SJCRH30 (cell line): ENCODE data around the gene FMN2. TPM values are rescaled to one million over a fixed set of nuclear protein-coding genes. Genes with fewer than 3 reads are reported as not detected.
"Not testable (repeated sequence)": the region's sequence is repeated elsewhere in the genome, so short reads cannot be mapped to it uniquely, and the experiment has no call there.

ENCODE experiments used
- DNase-seq, 2 experiments: peaks; one replicate each; pipeline ENCODE4 v3.0.0-alpha.2; 2015 to 2020
- H3K27ac ChIP-seq: fragments of 250-450 bp; sonication (Bioruptor Pico); 2 replicates; pipeline ENCODE4 v1.5.1; 2020; ENCODE audit warnings: mild to moderate bottlenecking, moderate library complexity
- H3K27me3 ChIP-seq: fragments of 250-450 bp; sonication (Bioruptor Pico); 2 replicates; pipeline ENCODE4 v1.5.1; 2020; ENCODE audit warnings: mild to moderate bottlenecking, moderate library complexity
- H3K36me3 ChIP-seq: fragments of 250-450 bp; sonication (Bioruptor Pico); 2 replicates; pipeline ENCODE4 v1.5.1; 2020; ENCODE audit warnings: mild to moderate bottlenecking, moderate library complexity
- H3K4me1 ChIP-seq: fragments of 250-450 bp; sonication (Bioruptor Pico); 2 replicates; pipeline ENCODE4 v1.5.1; 2020; ENCODE audit warnings: mild to moderate bottlenecking, moderate library complexity
- H3K4me3 ChIP-seq: fragments of 250-450 bp; sonication (Bioruptor Pico); 2 replicates; pipeline ENCODE4 v1.5.1; 2020; ENCODE audit warnings: mild to moderate bottlenecking, moderate library complexity
- H3K9me3 ChIP-seq: fragments of 250-450 bp; sonication (Bioruptor Pico); replicated peaks from 2 replicates; pipeline ENCODE4 v1.5.1; 2020; ENCODE audit warnings: mild to moderate bottlenecking, moderate library complexity
- total RNA-seq: library from RNA; depleted of rRNA; stranded (reverse); fragments of >200 nt; shearing (Covaris generic); gene quantifications from 2 replicates; pipeline ENCODE4 v1.2.3, GENCODE V29; 2014

The FMN2 gene
- total RNA-seq, 1 experiment from 2014 or later: not detected

- H3K27ac ChIP-seq: no peak overlapping the region
- H3K4me1 ChIP-seq: no peaks in the 10 kb centered on the region
- DNase-seq: no peak
- no peaks in the 10 kb centered on the region for H3K27me3 ChIP-seq
- no peaks in the 10 kb centered on the region for H3K9me3 ChIP-seq
- H3K4me3 ChIP-seq: no peak overlapping the region
- H3K36me3 ChIP-seq: no peaks in the 10 kb centered on the region
Measured at GRCh38 chr1:240148333-240148732, 56.6 kb downstream of the FMN2 start.

- Histone ChIP-seq H3K36me3 (no peaks in the 10 kb centered on the region), H3K4me1 (no peaks in the 10 kb centered on the region), H3K9me3 (no peaks in the 10 kb centered on the region), H3K27ac (no peak overlapping the region), H3K4me3 (no peak overlapping the region), H3K27me3 (no peaks in the 10 kb centered on the region)
- peak; percentile 3 to 52 for DNase-seq
Measured at GRCh38 chr1:240149484-240150094, 57.9 kb downstream of the FMN2 start.

- no peaks in the 10 kb centered on the region for H3K4me1 ChIP-seq
- no peaks in the 10 kb centered on the region for H3K9me3 ChIP-seq
- H3K4me3 ChIP-seq: no peak overlapping the region
- no peaks in the 10 kb centered on the region for H3K36me3 ChIP-seq
- H3K27me3 ChIP-seq: no peaks in the 10 kb centered on the region
- no peak for DNase-seq
- H3K27ac ChIP-seq: no peak overlapping the region
Measured at GRCh38 chr1:240151136-240151735, 59.6 kb downstream of the FMN2 start.

- H3K27ac ChIP-seq: no peak overlapping the region
- no peak overlapping the region for H3K4me3 ChIP-seq
- DNase-seq: no peak
Measured at GRCh38 chr1:240152611-240153297, 61.1 kb downstream of the FMN2 start.

GRCh38 chr1:240155605-240156004 is 63.9 kb downstream of the FMN2 start:
- no peak for DNase-seq
- no peaks in the 10 kb centered on the region for H3K36me3 ChIP-seq
- no peak overlapping the region for H3K4me3 ChIP-seq

More at GRCh38 chr1:240152611-240153297, 61.1 kb downstream of the FMN2 start:
- Histone ChIP-seq H3K36me3 (no peaks in the 10 kb centered on the region), H3K4me1 (no peaks in the 10 kb centered on the region), H3K9me3 (no peaks in the 10 kb centered on the region), H3K27me3 (no peaks in the 10 kb centered on the region)

GRCh38 chr1:240164742-240165141 is 73.1 kb downstream of the FMN2 start:
- H3K27ac ChIP-seq: no peak overlapping the region
- no peak for DNase-seq
- no peaks in the 10 kb centered on the region for H3K4me1 ChIP-seq
- no peaks in the 10 kb centered on the region for H3K9me3 ChIP-seq
- no peak overlapping the region for H3K4me3 ChIP-seq
- no peaks in the 10 kb centered on the region for H3K36me3 ChIP-seq
- H3K27me3 ChIP-seq: no peaks in the 10 kb centered on the region

More at GRCh38 chr1:240155605-240156004, 63.9 kb downstream of the FMN2 start:
- Histone ChIP-seq H3K27ac (no peak overlapping the region), H3K4me1 (no peaks in the 10 kb centered on the region), H3K27me3 (no peaks in the 10 kb centered on the region), H3K9me3 (no peaks in the 10 kb centered on the region)

- Histone ChIP-seq H3K4me1 (no peaks in the 10 kb centered on the region), H3K4me3 (no peak overlapping the region), H3K36me3 (no peaks in the 10 kb centered on the region), H3K27ac (no peak overlapping the region), H3K9me3 (no peaks in the 10 kb centered on the region), H3K27me3 (no peaks in the 10 kb centered on the region)
- DNase-seq: peak in 1 of 2 experiments; percentile 4
Measured at GRCh38 chr1:240169188-240169587, 77.5 kb downstream of the FMN2 start.

GRCh38 chr1:240170266-240170665 is 78.6 kb downstream of the FMN2 start:
- DNase-seq: no peak
- Histone ChIP-seq H3K9me3 (no peaks in the 10 kb centered on the region), H3K4me1 (no peaks in the 10 kb centered on the region), H3K27ac (no peak overlapping the region), H3K36me3 (no peaks in the 10 kb centered on the region), H3K27me3 (no peaks in the 10 kb centered on the region), H3K4me3 (no peak overlapping the region)

GRCh38 chr1:240170806-240171205 is 79.1 kb downstream of the FMN2 start:
- H3K9me3 ChIP-seq: no peaks in the 10 kb centered on the region
- H3K4me1 ChIP-seq: no peaks in the 10 kb centered on the region
- no peak overlapping the region for H3K4me3 ChIP-seq
- no peak overlapping the region for H3K27ac ChIP-seq
- no peaks in the 10 kb centered on the region for H3K36me3 ChIP-seq
- DNase-seq: no peak
- H3K27me3 ChIP-seq: no peaks in the 10 kb centered on the region

- H3K4me3 ChIP-seq: no peak overlapping the region
- no peak for DNase-seq
- no peaks in the 10 kb centered on the region for H3K36me3 ChIP-seq
- H3K27ac ChIP-seq: no peak overlapping the region
- no peaks in the 10 kb centered on the region for H3K4me1 ChIP-seq
- no peaks in the 10 kb centered on the region for H3K27me3 ChIP-seq
- H3K9me3 ChIP-seq: no peaks in the 10 kb centered on the region
Measured at GRCh38 chr1:240171907-240172306, 80.2 kb downstream of the FMN2 start.

- no peaks in the 10 kb centered on the region for H3K9me3 ChIP-seq
Measured at GRCh38 chr1:240173836-240174235, 82.2 kb downstream of the FMN2 start.

GRCh38 chr1:240174734-240175133 is 83.1 kb downstream of the FMN2 start:
- no peaks in the 10 kb centered on the region for H3K9me3 ChIP-seq
- H3K27me3 ChIP-seq: no peaks in the 10 kb centered on the region
- H3K4me1 ChIP-seq: no peaks in the 10 kb centered on the region
- no peak overlapping the region for H3K27ac ChIP-seq
- no peak for DNase-seq
- no peaks in the 10 kb centered on the region for H3K36me3 ChIP-seq
- no peak overlapping the region for H3K4me3 ChIP-seq

More at GRCh38 chr1:240173836-240174235, 82.2 kb downstream of the FMN2 start:
- Histone ChIP-seq H3K27ac (no peak overlapping the region), H3K36me3 (no peaks in the 10 kb centered on the region), H3K4me1 (no peaks in the 10 kb centered on the region), H3K27me3 (no peaks in the 10 kb centered on the region), H3K4me3 (no peak overlapping the region)
- DNase-seq: no peak

- no peaks in the 10 kb centered on the region for H3K36me3 ChIP-seq
- H3K9me3 ChIP-seq: no peaks in the 10 kb centered on the region
- H3K27ac ChIP-seq: no peak overlapping the region
- DNase-seq: no peak
- no peak overlapping the region for H3K4me3 ChIP-seq
- H3K4me1 ChIP-seq: no peaks in the 10 kb centered on the region
- no peaks in the 10 kb centered on the region for H3K27me3 ChIP-seq
Measured at GRCh38 chr1:240178366-240178765, 86.7 kb downstream of the FMN2 start.

- not testable (repeated sequence) for H3K4me1 ChIP-seq, H3K4me3 ChIP-seq, H3K9me3 ChIP-seq, DNase-seq, H3K36me3 ChIP-seq, H3K27me3 ChIP-seq, H3K27ac ChIP-seq
Measured at GRCh38 chr1:240184682-240185081, 93.0 kb downstream of the FMN2 start.

- H3K27ac ChIP-seq: no peak overlapping the region
- H3K36me3 ChIP-seq: no peaks in the 10 kb centered on the region
- H3K4me3 ChIP-seq: no peak overlapping the region
- no peaks in the 10 kb centered on the region for H3K27me3 ChIP-seq
- peaks cover 3% of the 10 kb centered on the region; the same call in 1 of the 2 replicates for H3K4me1 ChIP-seq
- DNase-seq: no peak
- no peaks in the 10 kb centered on the region for H3K9me3 ChIP-seq
Measured at GRCh38 chr1:240188139-240188538, 96.5 kb downstream of the FMN2 start.
